Gastrocnemius medialis (tissue), 4 donors: Measurements from ENCODE around the gene BCL2A1.

Source experiments
- CTCF ChIP-seq, 5 experiments: fragments of 450-650 bp in 3 of 5; fragments of 200-600 bp in 2 of 5; sonication (generic) in 2 of 5; IDR thresholded peaks in 4 of 5; conservative IDR thresholded peaks in 1 of 5; 1 replicate in 4 of 5; 2 replicates in 1 of 5; pipeline ENCODE4 v1.5.1; 2016 to 2019; ENCODE audit warnings: antibody characterized with exemption in 5 of 5, mild to moderate bottlenecking in 3 of 5, moderate library complexity in 3 of 5
- POLR2A ChIP-seq, 2 donors: fragments of 450-650 bp; IDR thresholded peaks; one replicate each; pipeline ENCODE4 v1.6.1; 2017; ENCODE audit warnings: antibody characterized with exemption in 2 of 2, mild to moderate bottlenecking in 2 of 2, moderate library complexity in 2 of 2

DNA sequence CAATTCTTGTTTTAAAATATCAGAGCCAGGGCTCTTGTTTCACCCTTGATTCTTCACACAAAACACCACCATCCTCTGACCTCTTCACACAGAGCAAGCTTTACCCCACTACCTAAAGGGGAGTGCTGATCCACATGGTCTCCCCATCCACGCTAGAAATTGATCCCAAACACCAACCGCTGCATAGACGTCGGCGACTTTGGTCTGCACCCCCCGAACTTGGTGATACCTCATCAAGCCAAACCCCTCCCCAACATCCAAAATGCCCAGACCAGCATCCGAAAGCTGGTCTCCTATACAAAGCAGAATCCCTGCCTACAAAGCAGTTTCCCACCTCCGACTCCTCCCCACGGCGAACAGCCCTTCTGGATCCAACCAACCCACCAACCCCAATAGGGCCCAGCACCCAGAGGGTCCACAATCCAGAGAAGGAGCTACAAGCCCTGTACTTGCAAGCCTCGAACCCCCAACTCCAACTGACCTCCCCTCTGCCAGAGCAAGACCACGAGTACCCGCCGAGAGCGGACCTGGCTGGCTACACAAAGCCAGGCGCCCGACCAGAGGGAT, 48.4 kb downstream of the BCL2A1 start:
- TF ChIP-seq POLR2A (IDR thresholded peaks at IDR 0.05) (no peak), CTCF (IDR thresholded peaks at IDR 0.05 in 4 of 5, conservative IDR thresholded peaks at IDR 0.05 in 1 of 5) (no peak)
